GM19467 (cell line): Measurements from ENCODE around the gene HTR1D.

Experiments
- ATAC-seq: cut with Tn5 transposase; IDR thresholded peaks from one replicate; pipeline ENCODE4 v1.9.1; 2021; ENCODE audit warnings: mild to moderate bottlenecking, moderate library complexity; ENCODE audit not compliant: unreplicated experiment

The HTR1D gene

DNA sequence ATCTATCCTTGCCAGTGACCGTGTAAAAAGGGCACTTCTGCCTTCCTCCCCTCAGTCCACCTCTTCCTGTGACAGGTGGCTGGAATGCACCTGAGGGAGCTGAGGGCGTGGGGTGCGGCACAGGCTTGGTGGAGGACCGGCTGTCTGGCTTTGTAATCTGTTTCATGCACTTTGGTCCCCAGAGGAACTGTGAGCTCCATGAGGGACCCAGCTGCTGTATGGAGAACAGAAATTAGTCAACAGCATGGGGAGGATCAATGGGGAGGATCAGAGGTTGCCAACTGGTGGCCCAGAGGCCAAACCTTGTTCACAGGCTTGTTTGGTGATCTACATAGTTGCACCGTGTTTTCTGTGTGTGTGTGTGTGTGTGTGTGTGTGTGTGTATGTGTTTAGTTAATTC is 29.7 kb downstream of the HTR1D start:
- ATAC-seq, result no peak

DNA sequence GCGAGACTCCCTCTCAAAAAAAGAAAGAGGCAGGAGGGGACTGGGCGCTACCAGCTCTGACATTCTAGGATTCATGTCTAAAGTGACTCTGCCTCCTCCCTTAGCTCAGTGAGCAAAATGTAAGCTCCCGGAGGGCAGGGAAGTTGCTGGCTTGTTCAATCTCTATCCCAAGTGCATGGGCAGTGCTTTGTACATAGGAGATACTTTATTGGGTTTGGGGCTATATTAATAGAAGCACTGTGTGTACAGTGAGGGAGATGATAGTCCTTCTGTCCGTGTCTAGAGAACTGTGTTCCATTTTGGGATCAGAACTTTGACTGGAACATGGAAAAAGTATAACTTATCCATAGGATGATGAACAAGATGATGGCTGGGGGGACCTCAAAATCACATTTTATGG is 31.9 kb downstream of the HTR1D start:
- ATAC-seq, result no peak

DNA sequence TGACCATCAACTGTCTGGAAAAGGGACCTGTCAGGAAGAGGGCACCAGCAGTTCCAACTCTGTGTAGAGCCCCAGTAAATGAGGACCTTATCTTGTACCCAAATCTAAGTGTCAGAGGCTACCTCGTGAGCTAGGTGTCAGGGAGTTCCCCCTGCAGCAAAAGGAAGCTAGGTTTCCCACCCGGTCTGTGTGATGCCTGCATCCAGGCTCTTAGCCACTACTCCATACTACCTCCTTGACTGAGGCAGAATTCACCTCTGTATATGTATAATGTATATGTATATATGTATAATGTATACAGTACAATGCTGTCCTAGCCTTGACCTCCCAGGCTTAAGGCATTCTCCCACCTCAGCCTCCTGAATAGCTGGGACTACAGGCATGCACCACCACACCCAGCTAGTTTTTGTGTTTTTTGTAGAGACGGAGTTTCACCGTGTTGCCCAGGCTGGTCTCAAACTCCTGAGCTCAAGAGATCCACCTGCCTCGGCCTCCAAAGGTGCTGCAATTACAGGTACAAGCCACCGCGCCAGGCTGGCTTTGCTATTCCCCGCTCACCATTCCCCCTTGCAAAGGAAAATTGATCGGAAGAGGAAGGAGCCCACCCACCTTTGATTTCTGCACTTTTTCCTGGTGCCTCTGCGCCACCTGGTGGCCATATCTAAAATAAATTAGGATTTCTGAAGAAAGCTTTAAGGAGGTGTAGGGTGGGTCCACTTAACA is 32.9 kb downstream of the HTR1D start:
- ATAC-seq, result no peak

DNA sequence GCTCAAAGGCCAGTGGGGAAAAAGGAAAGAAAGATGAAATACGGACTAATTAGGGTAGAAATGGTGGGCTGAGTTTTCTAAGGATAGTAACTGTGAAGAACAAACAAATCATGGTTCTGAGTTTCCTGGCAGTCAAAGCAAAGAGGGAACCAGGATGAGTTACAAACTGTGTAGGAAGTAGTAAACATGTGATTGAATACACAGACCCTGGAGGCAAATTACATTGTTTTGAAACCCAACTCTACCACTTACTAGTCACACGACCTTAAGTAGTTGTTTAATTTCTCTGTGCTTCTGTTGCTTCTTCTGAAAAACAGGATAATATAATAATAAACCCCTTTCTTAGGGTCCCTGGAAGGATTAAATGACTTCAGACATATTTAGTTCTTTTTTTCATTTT is 37.4 kb downstream of the HTR1D start:
- no peak for ATAC-seq

DNA sequence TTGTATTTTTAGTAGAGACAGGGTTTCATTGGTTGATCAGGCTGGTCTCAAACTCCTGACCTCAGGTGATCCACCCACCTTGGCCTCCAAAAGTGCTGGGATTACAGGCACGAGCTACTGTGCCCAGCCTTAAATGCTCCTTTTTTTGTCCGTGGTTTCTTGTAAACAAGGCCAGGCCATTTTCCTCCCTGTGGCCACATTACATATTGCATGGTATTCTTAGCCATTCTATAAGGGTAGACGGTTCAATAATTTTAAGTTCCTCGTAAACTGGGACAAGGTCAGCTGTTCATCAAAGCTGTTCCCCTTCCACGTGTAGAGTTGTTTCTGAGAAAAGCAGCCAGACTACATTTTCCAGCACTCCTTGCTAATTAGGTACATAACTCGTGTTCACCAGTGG is 38.4 kb downstream of the HTR1D start:
- no peak for ATAC-seq

DNA sequence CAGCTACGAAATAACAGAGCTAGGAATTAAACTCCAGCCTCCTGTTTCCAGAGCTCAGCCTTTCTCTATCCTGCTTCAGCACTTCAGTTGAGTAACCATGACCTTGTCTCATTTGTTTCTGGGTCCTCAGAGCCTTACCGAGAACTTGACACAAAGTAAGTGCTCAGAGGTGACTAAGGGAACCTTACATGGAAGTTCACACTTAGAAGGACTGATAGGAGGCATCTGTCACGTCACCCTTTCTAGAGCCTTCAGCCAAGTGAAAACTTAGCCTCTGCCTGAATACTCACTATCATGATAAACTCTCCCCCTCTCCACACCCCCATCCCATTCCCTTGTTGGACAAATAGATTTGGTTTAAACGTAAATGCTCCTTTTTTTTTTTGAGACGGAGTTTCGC is 38.9 kb downstream of the HTR1D start:
- ATAC-seq, result no peak

DNA sequence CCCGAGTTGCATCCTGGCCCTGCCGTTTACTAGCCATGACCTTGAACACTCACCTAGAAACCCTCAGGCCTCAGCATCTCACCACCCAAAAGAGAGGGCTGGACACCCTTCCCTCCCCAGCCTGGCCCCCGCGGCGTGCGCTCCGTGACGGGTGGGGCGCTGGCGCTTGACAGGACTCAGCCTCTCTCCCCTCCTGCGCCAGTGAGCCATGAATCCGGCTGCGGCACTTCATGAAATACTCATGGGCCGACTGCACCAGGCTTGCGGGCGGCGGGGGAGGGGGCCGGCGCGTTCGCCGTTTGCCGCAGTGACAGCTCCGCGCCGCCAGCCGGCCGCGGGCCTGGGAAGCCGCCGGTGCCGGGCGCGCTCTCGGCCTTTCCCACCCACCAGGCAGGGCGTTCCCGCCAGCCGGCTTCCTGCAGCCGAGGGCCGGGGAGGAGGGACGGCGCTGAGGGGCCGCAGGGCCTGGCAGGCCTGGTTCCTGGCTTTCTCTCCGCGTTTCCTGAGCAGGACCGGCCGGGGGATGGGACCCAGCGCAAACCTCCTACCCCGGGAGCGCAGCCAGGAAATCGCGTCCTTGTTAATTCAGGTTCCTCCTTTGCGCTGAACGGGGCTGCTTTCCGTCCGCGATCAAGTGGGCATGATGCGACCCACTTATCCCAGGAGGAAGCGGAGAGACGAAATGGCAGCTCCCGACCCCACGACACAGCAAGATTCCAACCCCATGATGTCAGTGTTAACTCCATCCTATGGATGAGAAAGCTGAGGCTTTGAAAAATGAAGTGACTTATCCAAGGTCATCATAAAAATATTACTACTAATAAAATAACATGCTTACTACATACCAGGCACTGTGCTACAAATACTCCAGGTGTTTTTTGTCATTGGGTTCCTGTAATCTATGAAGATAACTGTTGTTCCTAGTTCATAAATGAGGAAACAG is 39.6 kb downstream of the HTR1D start:
- peak; percentile 65 for ATAC-seq

DNA sequence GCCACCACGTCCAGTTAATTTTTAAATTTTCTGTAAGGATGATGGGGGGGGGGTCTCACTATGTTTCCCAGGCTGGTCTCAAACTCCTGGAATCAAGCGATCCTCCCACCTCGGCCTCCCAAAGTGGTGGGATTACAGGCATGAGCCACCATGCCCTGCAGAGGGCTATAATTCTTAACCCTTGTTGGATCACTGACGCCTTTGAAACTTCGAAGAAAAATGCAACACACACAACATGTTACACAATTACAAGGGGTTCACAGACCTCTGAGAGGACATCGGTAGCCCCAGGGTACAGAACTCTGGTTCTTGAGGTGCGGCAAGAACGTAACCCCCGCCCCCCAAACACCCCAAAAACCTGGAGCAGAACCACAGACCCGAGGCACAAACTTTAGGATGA is 40.3 kb downstream of the HTR1D start:
- no peak for ATAC-seq

DNA sequence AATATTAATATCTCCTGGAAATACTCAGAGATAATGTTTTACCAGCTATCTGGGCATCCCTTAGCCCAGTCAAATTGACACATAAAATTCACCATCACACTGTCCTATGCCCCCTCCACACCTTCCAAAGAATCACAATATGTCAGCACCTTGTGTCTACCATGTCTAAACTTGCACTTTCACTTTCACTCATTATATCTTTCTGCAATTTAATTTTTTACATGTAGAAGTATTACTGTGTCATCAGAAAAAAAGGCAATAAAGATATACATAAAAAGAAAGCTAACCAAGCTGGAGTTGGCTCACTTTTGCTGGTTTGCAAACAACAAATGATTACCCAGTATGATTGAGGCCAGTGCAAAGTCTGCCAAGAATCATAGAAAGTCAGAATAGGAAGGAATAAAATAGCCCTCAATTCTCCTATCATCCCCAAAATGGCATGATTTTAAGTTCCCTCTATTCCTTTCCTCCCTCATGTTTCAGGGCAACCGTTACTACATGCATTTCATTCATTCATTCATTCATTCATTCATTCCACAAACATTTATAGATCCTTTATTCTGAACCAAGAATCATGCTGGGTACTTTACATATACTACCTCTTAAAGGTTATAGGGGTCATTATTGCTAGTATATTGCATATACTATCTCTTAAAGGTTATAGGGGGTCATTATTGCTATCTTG is 42.7 kb downstream of the HTR1D start:
- no peak for ATAC-seq

DNA sequence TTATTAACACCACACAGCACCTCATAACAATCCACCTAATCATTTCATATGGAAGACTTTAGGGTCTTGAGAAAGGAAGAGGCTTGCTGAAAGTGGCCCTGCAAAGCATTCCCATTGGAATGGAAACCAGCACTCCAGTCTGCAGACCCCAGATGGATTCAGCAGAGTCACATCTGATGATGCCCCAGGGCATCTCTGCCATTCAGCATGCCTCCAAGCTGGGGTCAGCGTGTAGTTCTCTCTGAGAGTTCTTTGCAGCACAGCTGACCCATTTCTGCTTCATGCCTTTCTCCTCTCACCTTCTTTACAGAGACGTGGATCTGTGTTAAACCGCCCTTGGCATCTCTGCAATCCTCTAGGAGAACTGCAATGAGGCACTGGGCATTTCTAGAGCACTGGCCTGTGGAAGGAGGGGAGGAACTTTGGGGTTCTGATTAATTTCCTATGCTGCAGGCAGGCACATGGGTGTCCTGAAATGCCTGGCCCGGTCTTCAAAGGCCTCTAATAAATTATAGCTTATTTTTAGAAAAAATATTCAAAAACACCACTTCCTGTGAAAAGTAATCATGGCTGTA is 46.0 kb downstream of the HTR1D start:
- no peak for ATAC-seq

DNA sequence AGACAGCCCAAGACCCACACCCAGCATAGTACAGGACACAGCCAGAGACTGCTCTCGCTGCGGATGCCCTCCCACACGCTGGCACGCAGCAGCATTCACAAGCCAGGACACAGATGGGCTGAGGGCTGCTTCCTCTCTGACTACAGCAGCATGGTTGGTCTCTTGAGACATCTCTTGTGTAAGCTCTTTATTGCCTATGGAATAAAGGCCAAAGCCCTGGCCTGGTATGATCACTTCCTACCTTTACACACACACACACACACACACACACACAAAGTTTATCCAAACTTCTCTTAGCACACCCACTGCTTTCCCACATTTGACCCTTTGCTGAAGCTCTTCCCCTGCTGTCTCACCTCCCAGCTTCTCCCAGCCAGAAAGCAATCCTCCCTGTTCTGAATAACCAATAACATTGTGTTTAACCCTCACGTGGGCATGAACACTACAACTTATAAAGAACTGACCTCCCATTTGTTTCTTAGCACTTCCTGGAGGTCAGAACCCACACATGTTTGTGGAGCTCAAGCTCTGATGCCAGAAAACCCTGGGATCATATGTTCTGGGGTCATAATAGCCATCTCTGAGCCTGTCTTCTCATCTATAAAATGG is 47.5 kb downstream of the HTR1D start:
- no peak for ATAC-seq

DNA sequence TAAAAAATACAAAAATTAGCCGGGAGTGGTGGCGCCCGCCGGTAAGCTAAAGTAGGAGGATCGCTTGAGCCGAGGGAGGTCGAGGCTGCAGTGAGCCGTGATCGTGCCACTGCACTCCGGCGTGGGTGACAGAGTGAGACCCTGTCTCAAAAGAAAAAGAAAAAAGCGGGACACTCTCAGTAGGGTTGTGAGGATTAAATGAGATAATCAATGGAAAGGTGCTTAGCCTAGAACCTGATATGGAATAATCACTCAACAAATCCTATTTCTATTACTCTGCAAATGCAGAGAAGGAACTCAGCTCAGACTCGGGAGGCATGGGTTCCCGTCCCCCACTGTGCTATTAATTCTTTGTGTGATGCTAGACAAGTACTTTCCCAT is 48.1 kb downstream of the HTR1D start:
- ATAC-seq, result no peak

DNA sequence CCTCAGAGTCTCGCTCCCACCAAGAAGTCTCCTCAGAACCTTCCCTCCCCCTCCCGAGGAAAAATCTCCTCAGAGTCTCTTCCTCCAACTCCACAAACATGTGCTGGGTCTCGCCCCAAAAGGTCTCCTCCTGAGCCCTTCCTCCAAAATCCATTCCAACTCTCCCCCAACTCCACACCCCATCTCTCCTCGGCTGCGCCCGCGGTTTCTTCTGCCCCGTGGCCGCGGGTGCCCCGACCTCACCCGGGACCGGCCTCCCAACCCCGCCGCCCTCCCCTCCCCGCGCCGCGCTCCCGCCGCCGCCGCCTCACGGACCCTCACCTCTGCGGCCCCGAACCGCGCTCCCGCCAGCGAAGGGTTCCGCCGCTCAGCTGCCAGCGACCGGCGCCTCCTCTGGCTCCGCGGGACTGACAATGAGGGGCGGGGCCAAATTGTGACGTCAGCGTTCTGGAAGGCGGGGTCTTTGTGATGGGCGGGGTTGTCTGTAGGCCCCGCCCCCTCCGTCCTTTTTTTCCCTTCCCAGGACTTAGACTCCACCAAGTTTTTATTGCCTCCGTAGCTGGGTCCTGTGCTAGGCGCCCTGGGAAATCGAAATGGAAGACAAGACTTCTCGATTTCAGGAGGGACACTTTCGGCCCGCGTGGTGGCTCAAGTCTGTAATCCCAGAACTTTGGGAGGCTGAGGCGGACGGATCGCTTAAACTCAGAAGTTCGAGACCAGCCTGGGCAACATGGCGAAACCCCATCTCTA is 48.7 kb downstream of the HTR1D start, which contains the start of gene LUZP1:
TSS of gene LUZP1 (minus strand) at position 412 of the 750 bp plus-strand sequence.
- ATAC-seq, result peak; percentile 73

DNA sequence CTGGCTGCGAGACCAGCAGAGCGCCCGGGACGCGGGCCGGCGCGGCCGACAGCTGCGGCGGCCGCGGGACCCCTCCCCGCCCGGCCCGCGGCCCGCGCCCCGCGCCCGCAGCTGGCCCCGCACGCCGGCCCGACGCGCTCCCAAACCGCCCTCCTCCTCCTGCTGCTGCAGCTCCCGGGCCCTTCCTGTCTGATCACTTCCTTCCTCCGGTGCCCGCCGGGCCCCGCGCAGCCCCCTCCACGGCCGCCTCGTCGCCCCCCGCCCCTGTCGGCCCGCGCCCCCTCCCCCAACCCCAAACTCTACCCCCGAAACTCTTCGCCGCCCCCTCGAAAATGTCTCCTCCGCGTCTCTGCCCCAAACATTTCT is 49.2 kb downstream of the HTR1D start:
- ATAC-seq, result no peak

DNA sequence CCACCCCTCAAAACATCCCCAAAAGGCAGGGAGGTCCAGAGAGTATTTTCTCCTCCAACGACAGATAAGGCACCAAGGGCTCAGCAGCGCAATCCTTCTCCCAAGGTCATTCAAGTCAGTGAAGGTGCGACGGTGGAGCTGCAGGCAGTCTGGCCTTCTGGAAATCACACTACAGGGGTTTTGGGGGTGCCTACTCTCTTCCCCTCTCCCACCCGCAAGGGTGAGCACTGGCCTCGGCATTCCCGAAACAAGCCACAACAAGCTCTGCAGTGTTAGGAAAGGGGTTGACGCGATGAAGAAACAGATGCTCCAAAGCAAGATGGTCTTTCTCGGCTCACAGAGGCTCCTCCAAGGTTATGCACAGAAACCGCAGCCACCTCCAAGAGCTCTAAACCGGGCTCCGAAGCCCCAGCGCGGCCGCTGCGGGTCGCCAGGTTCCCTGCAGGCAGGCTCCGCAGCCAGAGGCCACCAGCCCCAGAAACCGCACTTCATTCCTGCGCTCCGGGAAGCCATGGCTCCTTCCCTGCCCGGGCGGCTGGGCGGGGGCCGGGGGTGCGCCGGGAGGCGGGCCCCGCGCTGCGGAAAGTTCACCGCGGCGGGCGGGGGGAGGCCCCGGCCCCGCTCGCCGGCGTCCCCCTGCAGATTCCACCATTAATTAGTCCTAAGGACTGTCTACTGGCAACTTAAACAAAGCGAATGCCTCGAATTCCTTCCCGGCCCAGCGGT is 49.8 kb downstream of the HTR1D start:
- ATAC-seq, result no peak

DNA sequence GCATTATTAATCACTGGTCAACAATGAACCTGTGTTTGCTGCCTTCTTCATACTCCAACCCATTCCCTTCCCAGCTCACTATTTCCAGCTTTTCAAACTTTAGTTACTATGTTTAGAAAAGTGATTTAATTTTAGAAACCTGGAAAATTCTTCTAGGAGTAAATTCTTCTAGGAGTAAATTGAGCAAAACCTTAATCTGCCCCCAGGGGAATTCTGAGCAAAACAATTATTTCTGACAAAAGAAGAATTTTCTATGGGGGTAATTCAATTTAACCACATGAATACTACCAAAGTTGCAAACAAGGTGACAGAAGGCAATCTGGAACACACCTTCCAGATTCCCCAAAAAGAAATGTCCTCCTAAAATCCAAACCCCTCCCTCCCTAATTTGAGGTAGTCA is 50.4 kb downstream of the HTR1D start:
- ATAC-seq, result no peak

DNA sequence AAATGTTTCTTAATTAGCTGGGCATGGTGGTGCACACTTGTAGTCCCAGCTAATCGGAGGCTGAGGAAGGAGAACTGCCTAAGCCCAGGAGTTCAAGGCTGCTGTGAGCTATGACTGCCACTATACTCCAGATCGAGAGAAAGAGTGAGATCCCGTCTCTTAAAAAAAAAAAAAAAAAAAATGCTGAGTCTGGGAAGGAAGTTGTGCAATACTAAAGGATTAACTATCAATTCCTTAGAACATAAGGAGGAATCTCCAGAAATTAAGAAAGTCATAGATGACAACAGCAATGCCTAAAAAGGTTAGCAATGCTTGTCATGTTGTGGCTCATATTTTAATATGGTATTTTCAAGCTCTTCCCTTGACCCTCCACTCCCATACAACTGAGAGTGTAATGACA is 53.9 kb downstream of the HTR1D start:
- ATAC-seq, result no peak

DNA sequence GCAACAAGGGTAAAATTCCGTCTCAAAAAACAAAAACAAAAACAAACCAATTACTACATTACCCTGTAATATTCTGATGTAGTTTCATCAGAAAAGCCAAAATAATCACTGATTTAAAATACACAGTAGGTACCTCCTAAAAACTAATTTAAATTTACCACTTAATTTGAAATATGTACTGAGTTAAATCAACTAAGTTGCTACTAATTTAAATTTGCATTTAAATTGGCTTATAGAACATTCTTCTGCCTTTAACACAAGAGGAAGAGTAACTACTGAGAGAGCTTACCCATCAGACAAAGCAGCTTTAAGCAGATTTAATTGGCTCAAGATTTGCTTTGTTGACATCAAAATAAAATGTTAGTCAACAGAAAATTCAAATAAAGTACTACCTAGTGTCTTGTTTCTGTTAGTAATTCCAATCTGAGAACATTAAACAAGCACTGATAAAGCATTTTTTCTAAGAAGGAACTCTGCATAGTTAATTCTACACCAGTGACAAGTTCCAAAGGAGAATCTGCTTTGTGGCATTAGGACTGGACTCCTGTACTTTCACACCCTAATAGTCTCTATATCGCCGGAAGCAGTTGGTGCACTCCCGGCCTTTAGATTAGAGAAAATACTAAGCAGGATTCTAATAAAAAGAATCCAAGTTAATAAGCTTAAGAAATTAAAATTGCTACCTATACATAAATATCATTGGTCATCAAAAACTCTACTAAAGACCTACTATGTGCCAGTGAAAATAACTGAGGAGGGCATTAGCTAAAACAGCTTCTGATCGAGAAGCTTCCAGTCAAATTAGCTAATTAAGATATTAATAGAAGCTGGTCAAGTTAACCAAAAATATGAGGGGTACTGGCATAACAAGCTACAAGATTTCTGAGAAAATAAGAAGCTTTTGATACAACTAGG is 57.1 kb downstream of the HTR1D start:
- ATAC-seq, result no peak
